ENCODE results near the gene VSIG8.

VSIG8 gene

GRCh38 chr1:159838715-159839114, 23.7 kb downstream of the VSIG8 start:
- in situ Hi-C loops (cut with MboI; ENCODE audit: low pct_unique_long_range_greater_than_20kb, low sequenced_read_pairs) = no loop called here
- DNase-seq = no peak

DNA sequence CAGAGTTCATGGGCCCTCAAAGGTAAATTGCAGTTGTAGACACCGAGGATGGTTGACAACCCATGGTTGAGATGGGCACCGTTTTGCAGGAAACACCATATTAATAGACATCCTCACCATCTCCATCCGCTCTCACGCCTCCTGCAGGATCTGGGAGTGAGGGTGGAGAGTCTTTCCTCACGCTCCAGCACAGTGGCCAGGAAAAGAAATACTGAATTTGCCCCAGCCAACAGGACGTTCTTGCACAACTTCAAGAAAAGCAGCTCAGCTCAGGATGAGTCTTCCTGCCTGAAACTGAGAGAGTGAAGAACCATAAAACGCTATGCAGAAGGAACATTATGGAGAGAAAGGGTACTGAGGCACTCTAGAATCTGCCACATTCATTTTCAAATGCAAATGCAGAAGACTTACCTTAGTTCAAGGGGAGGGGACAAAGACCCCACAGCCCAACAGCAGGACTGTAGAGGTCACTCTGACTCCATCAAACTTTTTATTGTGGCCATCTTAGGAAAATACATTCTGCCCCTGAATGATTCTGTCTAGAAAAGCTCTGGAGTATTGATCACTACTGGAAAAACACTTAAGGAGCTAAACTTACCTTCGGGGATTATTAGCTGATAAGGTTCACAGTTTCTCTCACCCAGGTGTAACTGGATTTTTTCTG, 26.5 kb downstream of the VSIG8 start:
- in situ Hi-C loops (cut with MboI; ENCODE audit: low pct_unique_long_range_greater_than_20kb, low sequenced_read_pairs) = no loop called here
- DNase-seq = no peak

DNA sequence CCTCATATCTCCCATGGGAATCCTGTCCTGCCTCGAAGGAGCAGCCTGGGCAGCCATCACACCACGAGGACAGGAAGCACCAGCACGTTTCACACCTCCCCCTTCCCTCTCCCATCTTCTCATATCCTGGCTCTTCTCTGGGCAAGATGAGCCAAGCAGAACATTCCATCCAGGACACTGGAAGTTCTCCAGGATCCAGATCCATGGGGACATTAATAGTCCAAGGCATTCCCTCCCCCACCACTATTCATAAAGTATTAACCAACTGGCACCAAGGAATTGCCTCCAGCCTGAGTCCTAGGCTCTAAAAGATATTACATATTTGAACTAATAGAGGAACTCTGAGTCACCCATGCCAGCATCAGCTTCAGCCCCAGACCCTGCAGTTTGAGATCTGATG, 27.1 kb downstream of the VSIG8 start:
- in situ Hi-C loops (cut with MboI; ENCODE audit: low pct_unique_long_range_greater_than_20kb, low sequenced_read_pairs) = no loop called here
- no peak for DNase-seq

- in situ Hi-C loops (cut with MboI; ENCODE audit: low pct_unique_long_range_greater_than_20kb, low sequenced_read_pairs) = no loop called here
- DNase-seq = no peak
Observed at GRCh38 chr1:159832309-159832708, 30.1 kb downstream of the VSIG8 start.

DNA sequence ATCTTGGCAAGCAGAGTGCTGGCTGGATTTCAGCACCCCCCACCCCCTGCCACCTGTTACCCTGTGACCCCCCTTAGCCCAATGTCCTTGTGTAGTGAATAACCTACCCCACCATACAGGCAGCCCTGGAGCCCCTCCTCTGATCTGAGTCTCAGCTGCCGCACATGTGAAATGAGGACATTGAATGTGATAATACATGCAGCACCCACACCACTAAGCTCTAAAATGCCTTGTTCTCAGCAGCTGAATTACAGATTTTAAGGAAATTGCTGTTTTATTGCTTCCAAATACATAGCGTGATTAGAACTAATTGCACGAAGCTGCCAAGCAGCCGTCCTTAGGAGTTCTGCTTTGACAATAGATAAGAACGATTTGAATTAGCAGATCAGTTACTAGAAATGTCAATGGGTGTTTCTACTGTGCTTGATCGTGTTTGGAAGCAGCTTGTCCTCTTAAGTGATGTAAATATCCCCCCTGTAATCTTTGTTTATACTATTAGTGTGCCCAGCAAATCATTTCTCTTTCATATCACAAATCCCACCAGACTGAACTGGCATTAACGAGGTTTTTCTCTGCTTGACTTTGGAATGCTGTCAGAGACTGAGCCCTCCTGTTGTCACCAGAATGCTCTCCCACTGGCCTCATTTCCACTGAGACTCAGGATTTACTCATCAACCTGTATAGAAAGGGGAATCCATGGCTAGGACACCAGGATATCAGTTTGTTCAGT, 30.9 kb downstream of the VSIG8 start:
- no peak for DNase-seq

DNA sequence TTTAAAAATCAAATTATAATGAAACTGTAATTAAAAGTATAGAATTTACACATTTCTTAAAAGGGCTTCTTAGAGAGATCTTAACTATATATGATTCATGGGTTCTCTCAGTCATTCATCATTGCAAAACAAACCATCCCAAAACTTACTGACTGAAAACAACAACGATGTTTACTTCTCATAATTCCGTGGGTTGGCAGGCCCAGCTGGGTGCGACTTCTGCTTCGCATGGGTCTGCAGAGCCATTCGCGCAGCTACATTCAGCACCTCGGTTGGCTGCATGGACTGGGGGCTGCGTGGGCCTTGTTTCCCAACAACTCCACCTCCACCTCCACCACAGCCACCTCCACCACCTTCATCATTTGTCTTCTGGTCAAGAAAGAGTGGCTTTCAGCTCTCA, 31.7 kb downstream of the VSIG8 start:
- DNase-seq = no peak
- in situ Hi-C loops (cut with MboI; ENCODE audit: low pct_unique_long_range_greater_than_20kb, low sequenced_read_pairs) = no loop called here

More for the DNA sequence above, 30.9 kb downstream of the VSIG8 start:
- in situ Hi-C loops (cut with MboI; ENCODE audit: low pct_unique_long_range_greater_than_20kb, low sequenced_read_pairs) = no loop called here

DNA sequence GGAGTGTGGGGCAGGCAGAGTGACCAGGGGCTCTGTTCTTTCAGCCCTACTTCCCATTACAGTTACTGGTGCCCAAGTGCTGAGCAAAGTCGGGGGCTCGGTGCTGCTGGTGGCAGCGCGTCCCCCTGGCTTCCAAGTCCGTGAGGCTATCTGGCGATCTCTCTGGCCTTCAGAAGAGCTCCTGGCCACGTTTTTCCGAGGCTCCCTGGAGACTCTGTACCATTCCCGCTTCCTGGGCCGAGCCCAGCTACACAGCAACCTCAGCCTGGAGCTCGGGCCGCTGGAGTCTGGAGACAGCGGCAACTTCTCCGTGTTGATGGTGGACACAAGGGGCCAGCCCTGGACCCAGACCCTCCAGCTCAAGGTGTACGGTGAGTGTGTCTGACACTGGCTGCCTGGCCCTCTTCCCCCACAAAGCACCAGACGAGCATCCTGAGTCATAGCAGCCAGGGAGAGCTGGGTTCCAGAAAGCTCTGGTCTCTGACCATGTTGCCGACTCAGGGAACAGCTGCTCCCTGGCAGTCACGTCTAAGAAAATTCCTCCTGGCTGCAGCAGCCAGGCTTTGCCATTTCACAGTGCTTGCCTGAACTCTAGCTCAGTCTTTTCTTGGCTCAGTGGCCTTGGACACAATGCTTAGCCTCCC, 32.5 kb downstream of the VSIG8 start:
- in situ Hi-C loops (cut with MboI; ENCODE audit: low pct_unique_long_range_greater_than_20kb, low sequenced_read_pairs) = no loop called here
- no peak for DNase-seq

DNA sequence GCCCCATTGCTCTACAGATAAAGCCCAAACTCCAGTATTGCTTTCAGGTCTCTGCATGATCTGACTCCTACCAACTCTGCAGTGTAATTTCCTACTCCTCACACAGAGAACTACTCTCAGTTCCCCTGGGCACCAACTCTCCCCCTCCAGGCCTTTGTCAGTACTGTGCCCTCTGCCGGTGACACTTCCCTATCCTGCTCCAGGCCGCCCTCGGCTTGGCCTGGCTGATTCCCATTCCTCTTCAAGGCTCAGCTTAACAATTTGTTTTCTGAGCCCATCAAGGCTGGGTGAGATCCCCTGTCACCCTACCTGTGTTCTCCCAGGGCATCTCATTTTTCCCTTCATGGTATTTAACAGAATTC, 33.2 kb downstream of the VSIG8 start:
- peak; percentile 55 for DNase-seq
- in situ Hi-C loops (cut with MboI; ENCODE audit: low pct_unique_long_range_greater_than_20kb, low sequenced_read_pairs) = no loop called here

DNA sequence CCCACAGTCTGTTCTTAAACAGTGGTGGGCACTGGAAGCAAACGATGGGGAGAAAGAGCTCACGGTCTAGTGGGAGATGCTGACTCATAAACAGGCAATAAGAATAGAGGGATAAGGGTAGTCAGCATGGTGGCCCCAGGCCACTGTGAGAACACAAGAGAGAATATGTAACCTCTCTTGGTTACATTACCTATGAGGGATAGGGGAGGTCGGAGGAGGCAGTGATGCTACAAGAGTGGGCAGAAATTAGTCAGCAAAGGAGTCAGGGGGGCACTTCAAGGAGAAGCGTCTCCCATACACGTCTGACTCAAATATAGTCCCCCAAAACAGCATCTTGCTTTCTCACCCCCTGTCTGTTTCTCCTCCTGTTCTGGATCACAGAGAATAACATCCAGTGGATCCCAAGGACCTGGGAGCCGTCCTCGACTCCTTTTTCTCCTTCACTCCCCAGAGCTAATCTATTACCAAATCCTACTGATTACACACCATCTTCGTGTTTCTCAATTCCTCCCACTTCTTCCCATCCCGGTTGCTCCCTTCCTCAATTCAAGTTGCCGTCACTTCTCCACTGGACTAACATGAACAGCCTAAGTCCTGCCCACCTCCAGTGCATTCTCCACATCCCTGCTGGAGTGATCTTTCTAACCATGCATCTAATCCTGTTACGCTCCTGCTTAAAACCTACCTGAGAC, 33.7 kb downstream of the VSIG8 start:
- in situ Hi-C loops (cut with MboI; ENCODE audit: low pct_unique_long_range_greater_than_20kb, low sequenced_read_pairs) = no loop called here
- DNase-seq = no peak

DNA sequence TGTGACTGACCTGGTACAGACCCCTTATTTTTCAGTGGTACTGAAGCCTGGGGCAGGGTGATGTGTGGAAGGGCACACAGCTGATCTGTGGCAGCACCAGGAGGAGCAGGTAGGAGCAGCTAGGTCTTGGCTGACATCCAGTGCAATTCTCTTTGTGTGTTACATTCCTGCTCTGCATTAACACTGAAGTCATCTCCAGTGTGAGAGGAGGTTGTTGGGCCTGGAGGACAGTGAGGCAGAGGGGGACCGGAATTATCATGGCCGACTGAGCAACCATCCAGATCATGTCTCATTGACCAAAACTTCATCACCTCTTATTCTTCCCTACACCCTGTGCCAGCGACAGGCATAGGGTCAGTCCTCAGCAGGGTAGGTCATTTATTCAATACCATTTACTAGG, 34.3 kb downstream of the VSIG8 start:
- in situ Hi-C loops (cut with MboI; ENCODE audit: low pct_unique_long_range_greater_than_20kb, low sequenced_read_pairs) = no loop called here

GRCh38 chr1:159827549-159827948, 34.9 kb downstream of the VSIG8 start:
- in situ Hi-C loops (cut with MboI; ENCODE audit: low pct_unique_long_range_greater_than_20kb, low sequenced_read_pairs) = no loop called here
- no peak for DNase-seq

More for the DNA sequence above, 34.3 kb downstream of the VSIG8 start:
- no peak for DNase-seq

GRCh38 chr1:159827102-159827490, 35.4 kb downstream of the VSIG8 start:
- in situ Hi-C loops (cut with MboI; ENCODE audit: low pct_unique_long_range_greater_than_20kb, low sequenced_read_pairs) = no loop called here
- DNase-seq = no peak

DNA sequence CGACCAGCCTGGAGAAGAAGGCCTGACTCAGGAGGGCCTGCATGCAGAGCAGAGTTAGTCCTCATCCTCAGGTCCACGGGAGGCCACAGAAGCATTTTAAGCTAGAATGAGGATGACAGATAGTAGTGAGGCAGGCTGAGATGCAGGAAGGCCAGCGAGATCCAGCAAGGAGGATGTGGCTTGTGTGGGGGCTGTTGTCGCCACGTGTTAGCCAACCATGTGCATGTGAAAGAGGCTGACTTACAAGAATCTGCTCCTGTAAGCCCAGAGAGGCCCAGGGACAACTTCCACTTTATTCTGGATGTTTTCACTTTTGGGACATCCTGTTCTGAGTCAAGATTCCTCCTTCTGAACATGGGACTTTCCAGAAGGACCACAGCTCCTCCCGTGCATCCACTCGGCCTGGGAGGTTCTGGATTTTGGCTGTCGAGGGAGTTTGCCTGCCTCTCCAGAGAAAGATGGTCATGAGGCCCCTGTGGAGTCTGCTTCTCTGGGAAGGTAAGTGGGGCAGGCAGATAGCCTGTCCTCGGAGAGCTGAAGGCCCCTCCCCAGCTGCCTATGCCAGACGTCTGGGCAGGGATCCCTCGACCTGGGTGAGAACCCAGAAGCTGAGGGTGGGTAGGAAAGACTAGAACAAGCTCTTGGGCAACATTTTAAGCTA, 35.9 kb downstream of the VSIG8 start, which contains the start of gene SLAMF8:
TSS of gene SLAMF8 (plus strand) at position 433 of the 661 bp plus-strand sequence. CDS start at position 459, 26 bp downstream.
- DNase-seq = peak; percentile 31
- in situ Hi-C loops (cut with MboI; ENCODE audit: low pct_unique_long_range_greater_than_20kb, low sequenced_read_pairs) = no loop called here

DNA sequence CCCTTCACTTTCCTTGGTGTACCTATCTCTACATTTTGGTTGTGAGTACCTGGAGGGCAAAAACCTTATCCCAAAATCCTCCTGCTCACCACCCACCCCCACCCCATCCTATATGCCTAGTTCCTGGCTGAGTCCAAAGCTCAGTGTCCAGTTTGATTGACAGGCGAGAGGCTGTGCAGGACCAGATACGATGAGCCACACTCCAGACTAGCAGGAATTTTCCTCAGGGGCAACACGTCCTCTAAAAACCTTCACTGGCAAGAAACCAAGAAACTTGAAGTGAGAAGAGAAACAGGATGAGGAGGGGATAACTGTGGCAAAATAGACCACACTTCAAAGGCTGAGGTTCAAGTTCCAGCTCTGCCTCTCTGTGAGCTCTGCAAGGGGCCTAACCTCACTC, 36.9 kb downstream of the VSIG8 start:
- no peak for DNase-seq
- in situ Hi-C loops (cut with MboI; ENCODE audit: low pct_unique_long_range_greater_than_20kb, low sequenced_read_pairs) = no loop called here

DNA sequence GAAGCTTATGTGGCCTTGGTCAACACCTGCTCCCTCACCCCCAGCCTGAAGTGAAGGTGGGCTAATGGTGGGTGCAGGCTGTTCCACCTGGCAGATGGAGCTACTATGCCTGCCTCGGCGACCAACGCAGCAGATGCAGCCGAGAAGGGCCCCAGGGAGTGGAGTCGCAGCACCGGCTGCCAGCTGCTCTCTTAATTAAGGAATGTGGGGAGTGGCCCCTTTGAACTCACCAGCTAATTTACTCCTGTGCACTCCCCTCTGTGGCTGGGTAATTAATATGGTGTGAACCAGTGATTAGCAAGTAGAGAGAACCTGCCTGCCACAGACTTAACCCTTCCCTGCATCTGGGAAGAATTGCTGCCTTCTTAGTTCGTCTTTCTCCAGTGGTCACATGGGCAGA, 39.1 kb downstream of the VSIG8 start:
- DNase-seq = no peak
- in situ Hi-C loops (cut with MboI; ENCODE audit: low pct_unique_long_range_greater_than_20kb, low sequenced_read_pairs) = no loop called here

GRCh38 chr1:159821171-159821867, 41.1 kb downstream of the VSIG8 start:
- in situ Hi-C loops (cut with MboI; ENCODE audit: low pct_unique_long_range_greater_than_20kb, low sequenced_read_pairs) = no loop called here
- DNase-seq = no peak

GRCh38 chr1:159817276-159818041, 45.0 kb downstream of the VSIG8 start:
- DNase-seq = no peak
- in situ Hi-C loops (cut with MboI; ENCODE audit: low pct_unique_long_range_greater_than_20kb, low sequenced_read_pairs) = no loop called here

DNA sequence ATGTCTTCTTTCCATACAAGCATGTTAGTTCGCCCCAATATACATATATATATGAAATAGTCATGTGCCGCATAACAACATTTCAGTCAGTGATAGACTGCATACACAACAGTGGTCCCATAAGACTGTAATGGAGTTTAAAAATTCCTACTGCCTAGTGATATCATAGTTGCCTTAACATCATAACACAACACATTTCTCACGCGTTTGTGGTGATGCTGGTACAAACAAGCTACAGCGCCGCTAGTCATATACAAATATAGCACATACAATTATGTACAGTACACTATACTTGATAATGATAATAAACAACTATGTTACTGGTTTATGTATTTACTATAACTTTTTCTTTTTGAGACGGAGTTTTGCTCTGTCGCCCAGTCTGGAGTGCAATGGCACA, 46.5 kb downstream of the VSIG8 start:
- in situ Hi-C loops (cut with MboI; ENCODE audit: low pct_unique_long_range_greater_than_20kb, low sequenced_read_pairs) = no loop called here
- DNase-seq = no peak

All from KBM-7 (cell line).